Uterus (tissue), 2 donors: ENCODE measurements around the gene UBE2D2.

Experiments used
- POLR2A ChIP-seq, 2 donors: fragments of 450-650 bp; IDR thresholded peaks; one replicate each; pipeline ENCODE4 v1.6.1; 2016; ENCODE audit warnings: antibody characterized with exemption in 2 of 2, mild to moderate bottlenecking in 1 of 2, moderate library complexity in 1 of 2
- TF ChIP-seq, protein P1 (sequence below), 4 experiments: fragments of 200-600 bp in 2 of 4; fragments of 450-650 bp in 2 of 4; sonication (generic) in 2 of 4; IDR thresholded peaks; one replicate each; pipeline ENCODE4 v1.5.1; 2016 to 2019; ENCODE audit warnings: antibody characterized with exemption in 4 of 4, mild to moderate bottlenecking in 2 of 4, moderate library complexity in 1 of 4

DNA sequence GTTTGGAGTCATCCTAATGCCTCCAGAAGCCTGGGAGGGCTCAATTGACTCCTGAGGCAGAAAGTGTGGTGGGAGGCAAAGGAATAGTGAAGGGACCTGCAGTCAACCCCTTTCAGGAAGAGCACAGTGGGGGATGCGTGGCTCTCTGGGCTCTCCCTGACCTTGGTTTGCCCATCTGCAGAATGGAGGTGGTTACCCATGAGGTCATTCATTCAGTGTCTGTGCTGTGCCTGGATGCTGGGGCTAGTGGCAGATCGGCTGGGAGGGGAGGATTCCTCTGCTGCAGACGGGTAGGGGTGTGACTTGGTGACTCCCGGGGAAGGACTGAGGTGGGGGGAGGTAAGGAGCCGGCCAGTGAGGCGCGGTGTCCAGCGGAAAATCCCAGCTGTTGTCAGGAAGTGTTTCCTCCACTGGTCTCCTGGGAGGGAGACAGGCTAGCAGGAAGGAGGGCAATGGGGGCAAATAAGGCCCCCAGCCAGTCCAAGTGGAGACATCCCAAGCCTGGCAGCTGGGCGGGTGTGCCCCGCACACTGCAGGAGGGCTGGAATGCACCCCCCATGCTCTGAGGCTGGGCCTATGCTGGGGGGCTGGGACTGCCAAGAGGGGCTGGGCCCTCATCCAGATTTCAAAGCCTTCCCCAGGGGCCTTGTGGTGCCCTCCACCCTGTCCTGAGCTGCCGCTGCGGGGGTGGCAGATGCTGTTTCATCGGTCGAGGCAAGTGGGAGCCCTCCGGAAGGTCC, 98.0 kb downstream of the UBE2D2 start:
- TF ChIP-seq POLR2A (IDR thresholded peaks at IDR 0.05), result no peak
- TF ChIP-seq, protein P1, sequence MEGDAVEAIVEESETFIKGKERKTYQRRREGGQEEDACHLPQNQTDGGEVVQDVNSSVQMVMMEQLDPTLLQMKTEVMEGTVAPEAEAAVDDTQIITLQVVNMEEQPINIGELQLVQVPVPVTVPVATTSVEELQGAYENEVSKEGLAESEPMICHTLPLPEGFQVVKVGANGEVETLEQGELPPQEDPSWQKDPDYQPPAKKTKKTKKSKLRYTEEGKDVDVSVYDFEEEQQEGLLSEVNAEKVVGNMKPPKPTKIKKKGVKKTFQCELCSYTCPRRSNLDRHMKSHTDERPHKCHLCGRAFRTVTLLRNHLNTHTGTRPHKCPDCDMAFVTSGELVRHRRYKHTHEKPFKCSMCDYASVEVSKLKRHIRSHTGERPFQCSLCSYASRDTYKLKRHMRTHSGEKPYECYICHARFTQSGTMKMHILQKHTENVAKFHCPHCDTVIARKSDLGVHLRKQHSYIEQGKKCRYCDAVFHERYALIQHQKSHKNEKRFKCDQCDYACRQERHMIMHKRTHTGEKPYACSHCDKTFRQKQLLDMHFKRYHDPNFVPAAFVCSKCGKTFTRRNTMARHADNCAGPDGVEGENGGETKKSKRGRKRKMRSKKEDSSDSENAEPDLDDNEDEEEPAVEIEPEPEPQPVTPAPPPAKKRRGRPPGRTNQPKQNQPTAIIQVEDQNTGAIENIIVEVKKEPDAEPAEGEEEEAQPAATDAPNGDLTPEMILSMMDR (IDR thresholded peaks at IDR 0.05), result no peak
